Measurements from ENCODE around the gene KCNMA1. TPM values are rescaled to one million over a fixed set of nuclear protein-coding genes. Genes with fewer than 3 reads are reported as not detected.

The KCNMA1 gene
- total RNA-seq, 4 donors from 2014 or later = 68.4 to 170 (median 119) TPM

- H3K9me3 ChIP-seq = no peaks in the 10 kb centered on the region
- no peaks in the 10 kb centered on the region for H3K27me3 ChIP-seq
- in situ Hi-C loops (cut with MboI; ENCODE audit: low pct_ligation_motif_present in 1 of 4, low pct_unique_long_range_greater_than_20kb in 1 of 4, low sequenced_read_pairs in 3 of 4) = no loop called here
- intact Hi-C loops (cut with DNase I; ENCODE audit: low total_unique reads) = no loop called here
- WGBS, 2 donors (ENCODE audit: low coverage in 1 of 2) = 77 to 82% methylated on average over 3 to 4 of the region's 4 CpGs
- H3K27ac ChIP-seq = no peak overlapping the region
- no peaks in the 10 kb centered on the region for H3K36me3 ChIP-seq
- H3K4me1 ChIP-seq = peaks cover 0 to 17% (median 8%) of the 10 kb centered on the region in 4 donors
- DNase-seq = no peak
- H3K4me3 ChIP-seq = no peak overlapping the region
- TF ChIP-seq POLR2A (IDR thresholded peaks at IDR 0.05) (no peak), POLR2AphosphoS5 (IDR thresholded peaks at IDR 0.05) (no peak), EP300 (IDR thresholded peaks at IDR 0.05; ENCODE audit: low read depth) (no peak)
- TF ChIP-seq, protein P1, sequence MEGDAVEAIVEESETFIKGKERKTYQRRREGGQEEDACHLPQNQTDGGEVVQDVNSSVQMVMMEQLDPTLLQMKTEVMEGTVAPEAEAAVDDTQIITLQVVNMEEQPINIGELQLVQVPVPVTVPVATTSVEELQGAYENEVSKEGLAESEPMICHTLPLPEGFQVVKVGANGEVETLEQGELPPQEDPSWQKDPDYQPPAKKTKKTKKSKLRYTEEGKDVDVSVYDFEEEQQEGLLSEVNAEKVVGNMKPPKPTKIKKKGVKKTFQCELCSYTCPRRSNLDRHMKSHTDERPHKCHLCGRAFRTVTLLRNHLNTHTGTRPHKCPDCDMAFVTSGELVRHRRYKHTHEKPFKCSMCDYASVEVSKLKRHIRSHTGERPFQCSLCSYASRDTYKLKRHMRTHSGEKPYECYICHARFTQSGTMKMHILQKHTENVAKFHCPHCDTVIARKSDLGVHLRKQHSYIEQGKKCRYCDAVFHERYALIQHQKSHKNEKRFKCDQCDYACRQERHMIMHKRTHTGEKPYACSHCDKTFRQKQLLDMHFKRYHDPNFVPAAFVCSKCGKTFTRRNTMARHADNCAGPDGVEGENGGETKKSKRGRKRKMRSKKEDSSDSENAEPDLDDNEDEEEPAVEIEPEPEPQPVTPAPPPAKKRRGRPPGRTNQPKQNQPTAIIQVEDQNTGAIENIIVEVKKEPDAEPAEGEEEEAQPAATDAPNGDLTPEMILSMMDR (IDR thresholded peaks at IDR 0.05) = no peak
Measured at GRCh38 chr10:77452952-77453564, 184.6 kb downstream of the KCNMA1 start.

GRCh38 chr10:77451886-77452285 lies 185.7 kb downstream of the KCNMA1 start:
- 33 to 77% methylated on average over 2 of the region's 2 CpGs for WGBS, 2 donors (ENCODE audit: low coverage in 1 of 2)
- TF ChIP-seq POLR2A (IDR thresholded peaks at IDR 0.05) (no peak), POLR2AphosphoS5 (IDR thresholded peaks at IDR 0.05) (no peak), EP300 (IDR thresholded peaks at IDR 0.05; ENCODE audit: low read depth) (no peak)
- TF ChIP-seq, protein P1 (IDR thresholded peaks at IDR 0.05) = no peak
- peaks cover 0 to 13% (median 9%) of the 10 kb centered on the region in 4 donors for H3K4me1 ChIP-seq
- no peak for DNase-seq
- no peaks in the 10 kb centered on the region for H3K27me3 ChIP-seq
- H3K9me3 ChIP-seq = no peaks in the 10 kb centered on the region
- no peak overlapping the region for H3K27ac ChIP-seq
- H3K36me3 ChIP-seq = no peaks in the 10 kb centered on the region
- intact Hi-C loops (cut with DNase I; ENCODE audit: low total_unique reads) (no loop called here), in situ Hi-C loops (cut with MboI; ENCODE audit: low pct_ligation_motif_present in 1 of 4, low pct_unique_long_range_greater_than_20kb in 1 of 4, low sequenced_read_pairs in 3 of 4) (no loop called here)
- H3K4me3 ChIP-seq = no peak overlapping the region

DNA sequence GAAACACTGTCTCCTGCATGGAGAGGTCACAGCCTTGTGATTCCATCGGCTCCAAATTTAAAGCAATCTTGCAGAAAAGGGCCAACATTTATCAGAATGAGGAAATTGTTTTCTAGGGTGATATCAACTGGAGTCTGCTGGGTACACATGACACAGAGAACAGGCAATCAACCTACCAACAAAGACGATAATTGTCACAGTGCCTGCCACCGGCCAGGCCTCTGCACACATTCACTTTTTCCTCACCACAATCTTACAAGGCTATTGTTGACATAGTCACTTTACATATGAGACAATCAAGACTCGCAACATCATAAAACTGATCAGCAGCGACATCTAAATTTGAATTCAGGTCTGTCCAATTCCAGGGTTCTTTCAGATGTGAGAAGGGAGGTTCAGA lies 189.4 kb downstream of the KCNMA1 start:
- no peaks in the 10 kb centered on the region for H3K9me3 ChIP-seq
- peaks cover 0 to 11% (median 7%) of the 10 kb centered on the region in 4 donors for H3K4me1 ChIP-seq
- WGBS, 2 donors (ENCODE audit: low coverage in 1 of 2) = 33 to 47% methylated on average over 4 to 5 of the region's 5 CpGs
- H3K4me3 ChIP-seq = no peak overlapping the region
- peak overlapping the region; percentile 3 to 40 (median 12) for H3K27ac ChIP-seq
- peak; percentile 20 for DNase-seq
- TF ChIP-seq, protein P1 (IDR thresholded peaks at IDR 0.05) = no peak
- TF ChIP-seq POLR2AphosphoS5 (IDR thresholded peaks at IDR 0.05) (no peak), POLR2A (IDR thresholded peaks at IDR 0.05) (no peak), EP300 (IDR thresholded peaks at IDR 0.05; ENCODE audit: low read depth) (no peak)
- in situ Hi-C loops (cut with MboI; ENCODE audit: low pct_ligation_motif_present in 1 of 4, low pct_unique_long_range_greater_than_20kb in 1 of 4, low sequenced_read_pairs in 3 of 4) (no loop called here), intact Hi-C loops (cut with DNase I; ENCODE audit: low total_unique reads) (no loop called here)
- H3K36me3 ChIP-seq = no peaks in the 10 kb centered on the region
- no peaks in the 10 kb centered on the region for H3K27me3 ChIP-seq

GRCh38 chr10:77446700-77447099 lies 190.9 kb downstream of the KCNMA1 start:
- peaks cover 0 to 11% (median 7%) of the 10 kb centered on the region in 4 donors for H3K4me1 ChIP-seq
- WGBS, 2 donors (ENCODE audit: low coverage in 1 of 2) = 94% methylated on average over 4 of the region's 4 CpGs; no CpG with 5 or more reads in 1 of the 2 donors
- TF ChIP-seq, protein P1 (IDR thresholded peaks at IDR 0.05) = no peak
- TF ChIP-seq POLR2AphosphoS5 (IDR thresholded peaks at IDR 0.05) (no peak), EP300 (IDR thresholded peaks at IDR 0.05; ENCODE audit: low read depth) (no peak), POLR2A (IDR thresholded peaks at IDR 0.05) (no peak)
- no peak overlapping the region for H3K4me3 ChIP-seq
- no peak overlapping the region for H3K27ac ChIP-seq
- H3K36me3 ChIP-seq = no peaks in the 10 kb centered on the region
- no peaks in the 10 kb centered on the region for H3K27me3 ChIP-seq
- no peaks in the 10 kb centered on the region for H3K9me3 ChIP-seq
- DNase-seq = no peak
- intact Hi-C loops (cut with DNase I; ENCODE audit: low total_unique reads) (no loop called here), in situ Hi-C loops (cut with MboI; ENCODE audit: low pct_ligation_motif_present in 1 of 4, low pct_unique_long_range_greater_than_20kb in 1 of 4, low sequenced_read_pairs in 3 of 4) (no loop called here)
